ENCODE results near the gene GARIN5B. TPM values are rescaled to one million over a fixed set of nuclear protein-coding genes. Genes with fewer than 3 reads are reported as not detected.

GARIN5B gene
- total and polyA plus RNA-seq, 12 donors = not detected

DNA sequence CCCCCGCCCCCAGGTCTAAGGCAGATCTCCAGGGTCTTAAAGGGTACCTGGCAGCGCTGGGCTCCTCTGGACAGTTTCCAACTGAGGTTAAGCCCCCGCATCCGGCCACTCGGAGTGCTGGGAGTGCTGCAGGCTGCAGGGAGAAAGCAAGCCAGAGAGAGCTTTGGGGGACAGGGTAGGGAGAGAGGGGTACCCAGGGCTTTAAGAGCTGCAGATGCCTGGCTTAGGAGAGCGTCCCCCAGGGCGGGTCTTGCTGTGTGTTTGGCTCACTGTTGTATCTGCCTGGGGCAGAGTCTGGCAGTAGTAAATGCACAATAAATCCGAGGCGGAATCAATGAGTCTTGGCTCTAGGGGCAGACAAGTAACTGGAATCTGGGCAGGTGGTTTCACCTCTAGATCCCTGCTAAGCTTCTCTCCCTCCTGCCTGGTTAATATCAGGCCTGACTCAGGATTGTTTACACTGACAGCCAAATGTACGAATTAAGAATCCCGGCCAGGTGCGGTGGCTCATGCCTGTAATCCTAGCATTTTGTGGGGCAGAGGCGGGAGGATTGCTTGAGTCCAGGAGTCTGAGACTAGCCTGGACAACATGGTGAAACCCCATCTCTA is 7.7 kb downstream of the GARIN5B start:
- no peak for DNase-seq
- no peaks in the 10 kb centered on the region for H3K9me3 ChIP-seq
- 29 to 32% methylated on average over 12 to 13 of the region's 13 CpGs for WGBS, 2 donors
- H3K4me1 ChIP-seq = peaks cover 0 to 18% (median 15%) of the 10 kb centered on the region in 9 donors
- H3K36me3 ChIP-seq = no peaks in the 10 kb centered on the region
- intact Hi-C loops (cut with DNase I) = no loop called here
- ATAC-seq = no peak
- H3K27ac ChIP-seq = no peak overlapping the region
- no peak overlapping the region for H3K4me3 ChIP-seq
- TF ChIP-seq, protein P1, sequence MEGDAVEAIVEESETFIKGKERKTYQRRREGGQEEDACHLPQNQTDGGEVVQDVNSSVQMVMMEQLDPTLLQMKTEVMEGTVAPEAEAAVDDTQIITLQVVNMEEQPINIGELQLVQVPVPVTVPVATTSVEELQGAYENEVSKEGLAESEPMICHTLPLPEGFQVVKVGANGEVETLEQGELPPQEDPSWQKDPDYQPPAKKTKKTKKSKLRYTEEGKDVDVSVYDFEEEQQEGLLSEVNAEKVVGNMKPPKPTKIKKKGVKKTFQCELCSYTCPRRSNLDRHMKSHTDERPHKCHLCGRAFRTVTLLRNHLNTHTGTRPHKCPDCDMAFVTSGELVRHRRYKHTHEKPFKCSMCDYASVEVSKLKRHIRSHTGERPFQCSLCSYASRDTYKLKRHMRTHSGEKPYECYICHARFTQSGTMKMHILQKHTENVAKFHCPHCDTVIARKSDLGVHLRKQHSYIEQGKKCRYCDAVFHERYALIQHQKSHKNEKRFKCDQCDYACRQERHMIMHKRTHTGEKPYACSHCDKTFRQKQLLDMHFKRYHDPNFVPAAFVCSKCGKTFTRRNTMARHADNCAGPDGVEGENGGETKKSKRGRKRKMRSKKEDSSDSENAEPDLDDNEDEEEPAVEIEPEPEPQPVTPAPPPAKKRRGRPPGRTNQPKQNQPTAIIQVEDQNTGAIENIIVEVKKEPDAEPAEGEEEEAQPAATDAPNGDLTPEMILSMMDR (IDR thresholded peaks at IDR 0.05) = no peak
- peaks cover 18 to 71% (median 65%) of the 10 kb centered on the region in 7 donors for H3K27me3 ChIP-seq

DNA sequence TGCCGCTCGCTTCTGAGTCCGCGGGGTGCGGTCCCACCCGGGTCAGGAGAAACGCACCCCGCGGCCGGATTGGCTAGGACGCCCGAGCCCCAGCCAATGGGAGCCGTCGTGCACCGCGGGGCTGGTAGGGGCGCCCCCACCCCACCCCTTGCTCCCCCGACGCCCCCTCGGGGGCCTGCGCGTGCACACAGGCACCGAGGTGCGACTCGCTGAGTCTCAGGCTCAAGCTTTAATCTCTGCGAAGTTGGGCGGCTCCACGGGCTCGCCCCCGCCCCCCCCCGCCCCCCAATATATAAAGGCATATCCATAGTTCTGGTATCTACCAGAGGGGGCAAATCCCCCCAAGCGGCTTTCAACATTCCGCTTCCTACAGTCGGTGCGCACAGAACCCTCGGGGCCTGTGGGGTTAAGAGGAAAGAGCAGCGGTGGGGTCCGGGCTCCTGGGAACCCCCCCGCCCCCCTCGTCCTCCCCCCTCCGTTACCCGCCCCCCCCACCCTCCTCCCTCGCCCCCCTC is 8.3 kb downstream of the GARIN5B start, which contains the start of gene COX6B2:
Gene COX6B2 (minus strand): TSS at position 22 of the 515 bp plus-strand sequence. CDS start 198 bp downstream, outside the sequence.
- ATAC-seq = no peak
- WGBS, 2 donors = 2% methylated on average over 41 to 42 of the region's 43 CpGs
- H3K4me1 ChIP-seq = peaks cover 0 to 18% (median 15%) of the 10 kb centered on the region in 9 donors
- no peaks in the 10 kb centered on the region for H3K36me3 ChIP-seq
- intact Hi-C loops (cut with DNase I) = no loop called here
- no peak for DNase-seq
- TF ChIP-seq, protein P1 (IDR thresholded peaks at IDR 0.05) = no peak
- peak within 1 kb of the TSS in 8 of 10 donors; percentile 24 to 52 (median 42) for H3K4me3 ChIP-seq
- no peak within 1 kb of the TSS for H3K27ac ChIP-seq
- H3K27me3 ChIP-seq = peaks cover 18 to 74% (median 66%) of the 10 kb centered on the region in 7 donors
- no peaks in the 10 kb centered on the region for H3K9me3 ChIP-seq

DNA sequence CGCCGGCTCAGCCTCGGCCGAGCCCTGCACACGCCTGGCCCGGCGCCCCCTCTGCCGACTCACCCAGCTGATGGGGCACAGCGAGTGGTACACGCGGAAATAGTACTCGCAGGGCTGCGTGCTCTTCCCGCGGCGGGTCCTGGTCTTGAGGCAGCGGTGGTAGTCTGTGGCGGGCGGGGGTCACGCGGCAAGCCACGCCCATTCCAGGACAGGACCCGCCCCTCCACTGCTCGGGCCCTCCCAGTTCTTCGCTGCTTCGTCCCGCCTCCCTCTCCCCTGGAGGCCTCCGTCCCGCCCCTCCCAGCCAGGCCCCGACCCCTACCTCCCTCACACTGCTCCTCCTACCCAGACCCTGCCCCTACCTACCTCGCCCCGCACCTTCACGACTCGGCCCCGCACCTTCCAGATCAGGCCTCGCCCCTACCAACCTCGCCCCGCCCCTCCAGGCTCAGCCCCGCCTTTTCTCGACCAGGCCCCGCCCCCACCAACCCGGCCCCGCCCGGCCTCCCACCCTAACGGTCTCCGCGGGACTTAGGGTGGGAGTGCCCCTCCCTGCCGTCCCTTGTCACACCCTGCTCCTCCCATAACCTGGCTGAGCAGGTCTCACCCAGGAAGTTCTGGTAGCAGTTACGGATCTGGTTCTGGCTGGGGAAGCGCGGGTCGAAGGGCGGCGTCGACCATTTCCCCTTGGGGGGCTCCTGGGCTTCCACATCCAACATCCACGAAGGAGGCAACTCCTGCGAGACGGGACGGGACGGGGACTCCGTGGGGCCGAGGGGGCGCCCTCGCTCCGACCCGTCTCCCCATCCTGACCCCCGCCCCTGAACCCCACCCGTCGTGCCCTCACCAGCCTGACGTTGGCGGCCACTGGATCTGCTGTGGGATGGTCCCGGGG is 9.0 kb downstream of the GARIN5B start:
- TF ChIP-seq, protein P1 (IDR thresholded peaks at IDR 0.05) = no peak
- Histone ChIP-seq H3K9me3 (no peaks in the 10 kb centered on the region), H3K27ac (no peak overlapping the region), H3K27me3 (peaks cover 18 to 73% (median 66%) of the 10 kb centered on the region in 7 donors), H3K4me1 (peaks cover 0 to 18% (median 15%) of the 10 kb centered on the region in 9 donors), H3K36me3 (no peaks in the 10 kb centered on the region), H3K4me3 (peak overlapping the region in 8 of 10 donors; percentile 24 to 52 (median 42))
- ATAC-seq = peak; percentile 39 to 89 (median 78)
- DNase-seq = peak in 1 of 2 donors; percentile 61
- 2% methylated on average over 71 to 72 of the region's 72 CpGs for WGBS, 2 donors
- intact Hi-C loops (cut with DNase I) = no loop called here

DNA sequence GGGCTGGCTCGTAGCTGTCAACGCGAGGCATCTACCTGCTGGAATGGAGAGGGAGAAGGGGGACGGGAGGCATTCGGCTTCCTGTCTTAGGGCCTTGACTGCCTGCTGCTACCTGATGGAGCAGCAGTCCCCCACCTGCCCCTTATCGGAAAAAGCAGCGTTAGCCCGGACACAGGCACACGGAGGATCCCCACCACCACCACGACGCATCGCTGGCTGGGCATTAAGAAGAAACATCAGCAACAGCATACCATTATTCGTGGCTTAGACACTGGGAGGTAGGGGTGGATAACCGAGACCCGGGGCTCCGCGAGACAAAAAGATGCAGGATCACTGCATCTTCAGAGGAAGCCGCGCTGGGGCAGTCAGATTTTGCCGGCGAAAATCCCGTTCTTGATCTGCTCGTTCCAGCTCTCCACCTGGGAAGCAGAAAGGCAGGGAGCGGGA is 9.7 kb downstream of the GARIN5B start:
- DNase-seq (no peak), ATAC-seq (no peak)
- Histone ChIP-seq H3K27ac (no peak overlapping the region), H3K36me3 (no peaks in the 10 kb centered on the region), H3K9me3 (no peaks in the 10 kb centered on the region), H3K4me1 (peaks cover 0 to 18% (median 15%) of the 10 kb centered on the region in 9 donors), H3K4me3 (peak overlapping the region in 8 of 10 donors; percentile 24 to 52 (median 42)), H3K27me3 (peaks cover 18 to 70% (median 66%) of the 10 kb centered on the region in 7 donors)
- intact Hi-C loops (cut with DNase I) = no loop called here
- TF ChIP-seq, protein P1 (IDR thresholded peaks at IDR 0.05) = no peak
- 3 to 5% methylated on average over 24 of the region's 24 CpGs for WGBS, 2 donors

All from heart right ventricle (tissue), 16 donors.